T1000 (cell line): ENCODE measurements around the gene OR11L1.

Experiments
- DNase-seq: peaks from one replicate; lab custom pipeline; 2025; ENCODE audit warnings: mixed read lengths; lab: John Stamatoyannopoulos, UW

OR11L1 gene

GRCh38 chr1:247797518-247797917 is 44.2 kb downstream of the OR11L1 start:
- no peak for DNase-seq
